Mesothelial cell of epicardium (in vitro differentiated cells): ENCODE data around the gene RUNX3. TPM values are rescaled to one million over a fixed set of nuclear protein-coding genes. Genes with fewer than 3 reads are reported as not detected.

ENCODE experiments used
- DNase-seq, 2 experiments: peaks; one replicate each; pipeline ENCODE4 v3.0.0; 2021; ENCODE audit warnings: low spot score in 2 of 2; ENCODE audit not compliant: unreplicated experiment in 2 of 2
- H3K27ac Mint-ChIP-seq: 2 replicates; pipeline ENCODE4 v1.8.0; 2021; ENCODE audit warnings: mixed read lengths
- H3K27me3 Mint-ChIP-seq: 2 replicates; pipeline ENCODE4 v1.8.0; 2021; ENCODE audit warnings: low read depth, mixed read lengths
- H3K36me3 Mint-ChIP-seq: 2 replicates; pipeline ENCODE4 v1.8.0; 2021; ENCODE audit warnings: mixed read lengths
- H3K4me1 Mint-ChIP-seq: 2 replicates; pipeline ENCODE4 v1.8.0; 2021; ENCODE audit warnings: mixed read lengths
- H3K4me3 Mint-ChIP-seq: 2 replicates; pipeline ENCODE4 v1.8.0; 2021; ENCODE audit warnings: mild to moderate bottlenecking, moderate library complexity, mixed read lengths
- H3K9me3 Mint-ChIP-seq: 2 replicates; pipeline ENCODE4 v1.8.0; 2021; ENCODE audit warnings: mixed read lengths
- total RNA-seq: library from RNA; stranded (reverse); gene quantifications from 3 replicates; pipeline ENCODE4 v1.2.1, GENCODE V29; 2021
- TF ChIP-seq, protein P1 (sequence below): fragments of 200-600 bp; sonication (generic); IDR thresholded peaks from one replicate; pipeline ENCODE4 v1.5.0; 2021; ENCODE audit warnings: antibody characterized with exemption; ENCODE audit not compliant: unreplicated experiment

RUNX3 gene
- total RNA-seq, 1 donor from 2014 or later: 0.13 TPM

DNA sequence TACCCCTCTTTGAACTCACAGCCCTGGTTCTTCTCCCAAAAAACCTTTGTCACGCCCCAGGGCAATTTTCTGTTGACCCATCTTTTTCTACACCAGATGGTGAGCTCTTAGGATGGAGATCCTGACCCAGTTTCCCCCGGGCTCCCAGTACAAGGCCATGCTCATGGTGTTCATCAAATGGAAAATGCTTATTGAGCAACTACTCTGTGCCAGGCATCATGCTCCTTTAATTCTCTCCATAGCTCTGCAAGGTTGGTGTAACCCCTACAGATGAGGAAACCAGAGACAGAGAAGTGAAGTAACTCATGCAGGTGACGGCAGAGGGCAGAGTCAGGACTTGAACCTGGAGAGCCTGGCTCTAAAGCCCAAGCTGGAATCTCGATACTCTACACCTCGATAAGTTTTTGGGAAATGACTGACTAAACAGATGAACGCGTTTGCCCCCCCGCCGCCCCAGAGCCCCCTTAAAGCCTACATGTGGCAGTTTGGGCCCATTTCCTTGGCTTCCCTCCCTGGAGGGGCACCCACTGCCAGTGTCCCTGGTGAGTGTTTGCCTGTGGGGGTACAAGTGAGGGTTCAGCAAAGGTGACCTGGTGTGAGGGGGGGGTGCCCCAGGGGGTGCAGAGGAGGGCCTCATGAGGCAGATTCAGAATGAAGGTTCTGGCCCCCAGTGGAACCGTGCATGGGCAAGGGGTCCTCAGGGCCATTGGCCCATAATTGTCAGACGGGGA lies 30.2 kb upstream of the RUNX3 start:
- Mint-ChIP-seq H3K4me1 (no peaks in the 10 kb centered on the region), H3K36me3 (no peaks in the 10 kb centered on the region), H3K27me3 (peaks cover 6% of the 10 kb centered on the region), H3K27ac (no peak overlapping the region), H3K9me3 (no peaks in the 10 kb centered on the region), H3K4me3 (no peak overlapping the region)
- DNase-seq: no peak
- TF ChIP-seq, protein P1, sequence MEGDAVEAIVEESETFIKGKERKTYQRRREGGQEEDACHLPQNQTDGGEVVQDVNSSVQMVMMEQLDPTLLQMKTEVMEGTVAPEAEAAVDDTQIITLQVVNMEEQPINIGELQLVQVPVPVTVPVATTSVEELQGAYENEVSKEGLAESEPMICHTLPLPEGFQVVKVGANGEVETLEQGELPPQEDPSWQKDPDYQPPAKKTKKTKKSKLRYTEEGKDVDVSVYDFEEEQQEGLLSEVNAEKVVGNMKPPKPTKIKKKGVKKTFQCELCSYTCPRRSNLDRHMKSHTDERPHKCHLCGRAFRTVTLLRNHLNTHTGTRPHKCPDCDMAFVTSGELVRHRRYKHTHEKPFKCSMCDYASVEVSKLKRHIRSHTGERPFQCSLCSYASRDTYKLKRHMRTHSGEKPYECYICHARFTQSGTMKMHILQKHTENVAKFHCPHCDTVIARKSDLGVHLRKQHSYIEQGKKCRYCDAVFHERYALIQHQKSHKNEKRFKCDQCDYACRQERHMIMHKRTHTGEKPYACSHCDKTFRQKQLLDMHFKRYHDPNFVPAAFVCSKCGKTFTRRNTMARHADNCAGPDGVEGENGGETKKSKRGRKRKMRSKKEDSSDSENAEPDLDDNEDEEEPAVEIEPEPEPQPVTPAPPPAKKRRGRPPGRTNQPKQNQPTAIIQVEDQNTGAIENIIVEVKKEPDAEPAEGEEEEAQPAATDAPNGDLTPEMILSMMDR: no peak

DNA sequence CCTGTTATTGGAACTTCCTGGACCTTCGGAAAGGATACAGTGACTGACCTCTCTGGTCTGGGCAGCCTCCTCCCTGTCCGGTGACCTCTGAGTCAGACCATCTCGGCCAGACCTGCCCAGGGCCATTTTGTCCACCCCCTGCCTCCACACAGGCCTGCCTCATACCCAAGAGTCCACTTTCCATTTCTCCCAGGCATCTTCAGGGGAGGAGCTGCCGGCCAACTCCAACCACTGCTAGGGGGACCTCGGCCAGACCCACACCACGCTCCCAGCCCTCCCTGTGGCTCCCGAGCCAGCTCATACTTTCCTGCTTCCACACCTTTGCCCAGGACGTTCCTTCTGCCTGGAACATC lies 29.5 kb upstream of the RUNX3 start:
- H3K4me1 Mint-ChIP-seq: no peaks in the 10 kb centered on the region
- no peak overlapping the region for H3K4me3 Mint-ChIP-seq
- TF ChIP-seq, protein P1: no peak
- no peak overlapping the region for H3K27ac Mint-ChIP-seq
- peaks cover 6% of the 10 kb centered on the region for H3K27me3 Mint-ChIP-seq
- H3K36me3 Mint-ChIP-seq: no peaks in the 10 kb centered on the region
- no peaks in the 10 kb centered on the region for H3K9me3 Mint-ChIP-seq
- no peak for DNase-seq

DNA sequence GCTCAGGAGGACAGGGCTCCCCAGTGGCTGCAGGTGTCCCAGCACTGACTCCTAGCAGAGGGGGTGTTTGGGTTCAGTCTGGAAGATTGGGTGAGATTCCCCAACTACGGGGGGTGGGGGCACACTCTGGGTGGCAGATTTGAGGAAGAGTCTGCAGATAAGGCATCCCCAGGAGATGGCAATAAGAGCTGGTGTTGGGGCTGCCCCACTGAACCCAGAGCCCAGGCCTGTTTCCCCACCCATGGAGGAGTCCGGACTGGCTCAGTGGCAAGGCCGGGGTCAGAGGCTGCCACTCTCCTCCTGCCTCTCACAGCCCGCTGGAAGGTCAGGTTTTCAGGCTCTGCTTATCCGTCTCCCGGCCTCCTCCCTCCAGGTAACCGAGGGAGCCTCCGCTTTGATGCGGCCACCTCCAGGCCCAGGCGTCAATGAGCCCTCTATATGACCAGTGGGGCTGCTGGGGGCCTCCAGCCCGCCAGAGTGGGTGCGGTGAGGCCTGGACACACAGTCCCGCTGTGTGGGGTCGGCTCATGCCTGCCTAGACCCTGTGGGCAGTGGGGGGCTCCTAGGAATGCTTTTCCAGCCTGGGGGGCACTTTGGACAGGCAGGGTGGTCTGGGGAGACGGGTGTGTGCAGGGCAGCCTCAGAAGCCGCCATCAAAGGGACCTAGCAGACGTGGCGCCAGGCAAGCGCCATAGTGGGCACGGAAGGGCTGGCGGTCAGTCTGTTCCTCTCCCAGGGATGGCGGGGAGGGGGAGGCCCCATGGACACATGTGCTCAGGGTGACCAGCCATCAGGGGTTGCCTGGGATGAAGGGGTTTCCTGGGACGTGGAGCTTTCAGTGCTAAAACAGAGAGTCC lies 28.9 kb upstream of the RUNX3 start:
- no peaks in the 10 kb centered on the region for H3K4me1 Mint-ChIP-seq
- H3K36me3 Mint-ChIP-seq: no peaks in the 10 kb centered on the region
- no peak overlapping the region for H3K27ac Mint-ChIP-seq
- DNase-seq: no peak
- H3K4me3 Mint-ChIP-seq: no peak overlapping the region
- peaks cover 6% of the 10 kb centered on the region for H3K27me3 Mint-ChIP-seq
- H3K9me3 Mint-ChIP-seq: no peaks in the 10 kb centered on the region
- TF ChIP-seq, protein P1: no peak

DNA sequence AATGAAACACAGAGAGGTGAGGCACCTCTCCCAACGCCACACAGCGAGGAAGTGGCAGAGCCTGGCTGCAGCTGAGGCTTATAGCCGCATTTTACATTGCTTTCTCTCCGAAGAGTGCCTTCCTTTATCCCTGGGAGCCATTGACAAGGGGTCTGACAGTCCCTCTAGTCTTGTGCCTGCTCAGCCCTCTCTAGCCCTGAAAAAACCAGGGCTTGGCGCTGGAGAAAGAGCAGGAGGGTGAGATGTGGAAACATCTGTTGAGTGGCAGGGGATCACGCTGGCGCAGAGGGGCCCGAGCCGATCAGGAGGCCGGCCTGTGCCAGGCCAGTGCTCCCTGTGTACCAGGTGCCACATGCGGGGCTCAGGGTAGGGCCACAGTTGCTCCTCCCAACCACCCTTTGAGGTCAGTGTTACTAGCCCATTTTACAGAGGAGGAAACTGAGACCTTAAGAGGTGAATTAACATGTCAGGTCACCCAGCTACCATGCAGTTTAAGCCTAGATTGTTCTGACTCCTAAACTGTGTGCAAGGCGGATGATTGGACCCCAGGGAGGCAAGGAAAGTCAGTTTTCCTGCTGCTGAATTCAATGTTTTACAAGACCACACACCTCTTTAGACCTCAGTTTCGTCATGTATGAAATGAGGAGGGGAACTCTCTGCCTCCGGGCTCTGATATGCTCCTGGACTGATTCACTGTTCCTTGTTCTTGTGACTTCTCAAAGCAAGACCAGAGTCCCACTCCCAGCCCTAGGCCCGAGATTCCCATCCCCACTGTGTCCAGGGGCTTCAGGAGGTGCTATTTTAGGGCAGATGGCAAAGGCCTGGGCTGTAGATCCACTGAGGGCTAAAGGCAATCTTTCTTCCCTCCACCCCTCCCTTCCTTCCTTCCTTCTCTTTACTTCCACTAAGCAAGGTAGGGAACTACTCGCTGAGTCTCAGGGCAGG lies 28.0 kb upstream of the RUNX3 start:
- Mint-ChIP-seq H3K4me3 (no peak overlapping the region), H3K27ac (no peak overlapping the region), H3K4me1 (no peaks in the 10 kb centered on the region), H3K9me3 (no peaks in the 10 kb centered on the region), H3K36me3 (no peaks in the 10 kb centered on the region), H3K27me3 (peaks cover 6% of the 10 kb centered on the region)
- no peak for DNase-seq
- TF ChIP-seq, protein P1: no peak

DNA sequence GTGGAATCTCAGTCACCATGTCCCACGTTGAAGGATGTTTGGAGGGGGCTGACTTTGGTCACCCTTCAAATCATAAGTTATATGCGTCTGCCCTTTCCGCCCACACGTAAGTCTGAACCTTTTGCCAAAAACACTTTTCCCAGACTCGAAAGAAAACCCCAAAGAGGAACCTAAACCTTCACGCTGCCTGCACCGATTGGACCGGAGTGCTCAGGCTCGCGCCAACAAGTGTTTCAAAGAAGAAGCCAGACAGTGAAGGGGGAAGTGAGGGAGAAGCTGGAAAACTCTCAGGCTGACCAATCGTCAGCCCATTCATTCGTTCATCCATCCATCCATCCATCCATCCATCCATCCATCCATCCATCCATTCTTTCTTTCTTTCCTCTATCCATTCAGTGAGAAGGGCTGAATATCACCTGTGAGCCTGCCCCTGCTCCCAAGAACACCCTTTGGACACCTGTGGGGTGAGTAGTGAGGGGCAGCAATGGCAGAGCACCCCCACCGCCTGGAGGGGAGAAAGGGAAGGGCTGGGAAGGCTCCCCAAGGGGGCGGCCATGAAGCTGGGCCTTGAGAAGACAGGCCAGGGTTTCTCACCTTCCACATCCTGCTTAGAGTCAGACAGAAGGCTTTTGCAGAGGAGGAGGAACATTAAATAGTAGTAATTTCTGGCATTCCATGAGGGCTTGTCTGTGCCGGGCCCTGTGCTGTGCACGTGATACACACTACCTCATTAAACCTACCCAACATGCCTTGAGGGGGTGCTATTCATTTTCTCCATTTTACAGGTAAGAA lies 27.1 kb upstream of the RUNX3 start:
- Mint-ChIP-seq H3K9me3 (no peaks in the 10 kb centered on the region), H3K27ac (no peak overlapping the region), H3K4me1 (no peaks in the 10 kb centered on the region), H3K36me3 (no peaks in the 10 kb centered on the region), H3K4me3 (no peak overlapping the region), H3K27me3 (peaks cover 6% of the 10 kb centered on the region)
- TF ChIP-seq, protein P1: no peak
- no peak for DNase-seq
